G401.6 (cell line): ENCODE data around the gene GABRB3.
"Not testable (repeated sequence)": the region's sequence is repeated elsewhere in the genome, so short reads cannot be mapped to it uniquely, and the experiment has no call there.

Experiments used
- FAIRE-seq: peaks from 2 replicates; lab custom pipeline; 2012; peaks lifted over from hg19 to GRCh38; lab: Jason Lieb, UNC

GABRB3 gene

GRCh38 chr15:26736502-26737248, 36.2 kb downstream of the GABRB3 start:
- FAIRE-seq: no peak

GRCh38 chr15:26731965-26732364, 40.9 kb downstream of the GABRB3 start:
- no peak for FAIRE-seq

GRCh38 chr15:26729581-26729980, 43.3 kb downstream of the GABRB3 start:
- no peak for FAIRE-seq

GRCh38 chr15:26729030-26729429, 43.8 kb downstream of the GABRB3 start:
- no peak for FAIRE-seq

GRCh38 chr15:26724381-26725150, 48.3 kb downstream of the GABRB3 start:
- FAIRE-seq: no peak

DNA sequence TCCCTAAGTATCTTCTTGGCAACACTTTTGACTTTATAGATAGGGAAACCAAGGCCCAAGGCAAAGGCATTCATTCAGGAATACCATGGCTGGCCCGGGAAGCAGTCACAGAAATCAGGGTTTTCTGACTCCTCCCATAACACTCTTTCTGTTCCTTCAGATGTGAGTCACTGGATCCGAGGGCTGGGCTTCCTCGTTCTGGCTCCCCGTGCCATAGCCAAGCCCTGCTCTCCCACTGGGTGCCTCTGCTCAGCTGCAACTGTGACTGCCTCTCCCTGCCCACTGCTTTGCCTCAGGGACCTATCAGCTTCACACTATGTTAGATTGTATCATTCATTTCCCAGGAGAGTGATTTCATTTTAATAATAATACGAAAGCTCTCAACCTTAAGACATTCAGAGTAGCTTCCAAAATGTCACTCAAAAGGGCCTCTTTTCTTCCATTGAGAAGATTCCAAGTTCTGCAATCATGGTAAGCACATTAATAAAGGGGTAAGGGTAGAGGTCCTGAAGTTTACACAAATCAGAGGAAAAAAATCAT, 50.2 kb downstream of the GABRB3 start:
- FAIRE-seq: no peak

DNA sequence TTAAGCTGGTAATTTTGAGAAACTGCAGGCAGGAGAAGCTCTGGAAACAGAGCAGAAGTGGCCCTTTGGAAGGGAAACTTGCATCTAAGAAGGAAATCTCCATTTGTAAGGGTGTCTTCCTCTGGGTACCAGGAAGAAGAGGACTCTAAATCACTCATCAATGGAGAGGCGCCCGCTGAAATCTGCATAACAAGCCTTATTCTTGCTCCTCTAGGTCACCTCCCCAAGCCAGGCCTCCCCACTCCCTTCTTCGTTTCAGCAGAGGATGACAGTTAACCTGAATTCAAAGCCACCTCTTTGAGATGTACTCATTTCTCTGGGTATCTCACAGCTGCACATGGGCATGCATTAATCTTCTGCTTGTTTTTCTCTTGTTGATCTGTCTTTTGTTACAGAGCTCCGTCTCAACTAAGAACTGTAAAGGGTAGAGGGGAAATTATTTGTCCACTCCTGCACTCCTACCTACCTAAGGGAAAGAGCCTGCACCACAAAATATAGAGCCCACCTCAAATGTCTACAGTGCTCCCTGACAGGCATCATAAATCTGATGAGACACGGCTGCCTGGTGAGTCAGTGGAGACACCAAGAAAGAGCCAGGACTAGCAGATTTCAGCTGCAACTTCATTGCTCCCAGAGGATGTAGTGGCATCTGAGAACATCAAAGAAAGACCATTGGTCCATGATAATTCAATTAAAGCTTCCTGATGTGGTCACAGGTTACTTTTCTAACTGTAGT, 51.5 kb downstream of the GABRB3 start:
- FAIRE-seq: no peak

DNA sequence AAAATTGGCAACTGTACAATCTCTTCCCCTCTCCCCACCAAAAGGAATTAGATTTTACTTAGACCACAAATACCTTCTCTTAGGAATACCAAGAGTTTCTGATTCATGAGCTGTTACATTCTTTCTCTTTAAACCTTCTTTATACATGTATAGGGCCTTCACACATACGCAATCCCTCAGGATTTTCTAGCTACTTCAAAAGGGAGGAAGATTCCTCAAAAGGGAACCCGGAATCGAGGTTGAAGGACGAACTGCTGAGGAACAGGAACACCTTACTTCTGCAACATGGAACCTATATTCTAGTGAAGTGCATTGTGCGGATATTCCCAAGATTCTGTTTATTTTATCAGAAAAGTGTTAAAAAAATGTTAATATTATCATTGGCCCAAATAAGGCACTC, 52.3 kb downstream of the GABRB3 start:
- FAIRE-seq: no peak

GRCh38 chr15:26719866-26720265, 53.0 kb downstream of the GABRB3 start:
- FAIRE-seq: not testable (repeated sequence)

GRCh38 chr15:26716069-26716468, 56.8 kb downstream of the GABRB3 start:
- FAIRE-seq: no peak

- FAIRE-seq: no peak
Measured at GRCh38 chr15:26713498-26713897, 59.4 kb downstream of the GABRB3 start.

DNA sequence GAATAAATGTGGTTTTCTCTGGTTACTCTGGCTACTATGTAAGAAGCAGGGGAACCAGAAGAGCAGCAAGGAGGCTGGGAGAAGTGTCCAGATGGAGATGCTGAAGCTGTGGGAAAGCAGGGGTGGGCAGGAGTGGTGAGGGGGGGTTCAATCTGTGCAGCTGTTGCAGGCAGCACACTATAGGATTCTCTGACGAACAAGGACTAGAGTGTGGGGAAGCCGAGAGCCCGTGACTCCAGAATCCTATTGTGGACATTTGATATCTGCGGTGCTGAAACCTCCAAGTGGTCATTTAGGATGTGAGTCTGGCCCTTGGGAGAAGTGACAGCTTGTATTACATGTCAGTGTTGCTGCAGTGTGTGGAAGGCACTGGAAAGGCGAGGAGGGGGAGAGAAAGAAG, 60.5 kb downstream of the GABRB3 start:
- FAIRE-seq: no peak

- no peak for FAIRE-seq
Measured at GRCh38 chr15:26711445-26711844, 61.4 kb downstream of the GABRB3 start.

DNA sequence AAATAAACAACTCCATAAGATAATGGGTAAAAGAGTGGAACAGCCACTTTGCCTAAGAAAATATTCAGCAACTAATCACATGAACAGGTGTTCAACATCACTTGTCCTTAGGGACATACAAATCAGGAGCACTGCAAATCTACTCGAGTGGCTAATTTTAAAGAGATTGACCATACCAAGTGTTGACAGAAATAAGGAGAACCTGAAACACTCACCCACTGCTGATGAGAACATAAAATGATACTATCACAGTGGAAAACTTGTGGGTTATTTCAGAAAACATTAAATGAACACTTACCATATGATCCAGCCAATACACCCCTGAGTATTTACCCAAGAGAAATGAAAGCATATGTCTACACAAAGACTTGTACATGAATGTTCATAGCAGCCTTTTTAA, 70.5 kb downstream of the GABRB3 start:
- FAIRE-seq: no peak

DNA sequence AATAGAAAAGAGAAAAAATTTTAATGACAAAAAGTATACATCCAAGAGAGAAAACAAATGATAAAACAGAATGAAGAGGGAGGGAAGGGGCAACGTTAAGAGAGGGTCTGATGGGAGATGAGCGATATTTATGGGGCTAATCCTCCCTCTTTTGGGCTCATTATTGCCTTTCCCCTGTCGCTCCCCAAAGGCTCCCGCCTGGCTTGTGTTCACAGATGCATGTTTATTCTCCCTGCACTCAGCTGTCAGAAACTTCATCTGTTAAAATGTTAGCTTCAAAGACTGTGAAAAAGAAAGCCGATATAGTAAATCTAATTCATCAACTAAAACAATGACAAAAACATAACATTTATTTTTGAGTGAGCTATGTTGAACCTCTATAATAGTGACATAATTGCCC, 74.3 kb downstream of the GABRB3 start:
- no peak for FAIRE-seq

GRCh38 chr15:26697913-26698312, 75.0 kb downstream of the GABRB3 start:
- no peak for FAIRE-seq

DNA sequence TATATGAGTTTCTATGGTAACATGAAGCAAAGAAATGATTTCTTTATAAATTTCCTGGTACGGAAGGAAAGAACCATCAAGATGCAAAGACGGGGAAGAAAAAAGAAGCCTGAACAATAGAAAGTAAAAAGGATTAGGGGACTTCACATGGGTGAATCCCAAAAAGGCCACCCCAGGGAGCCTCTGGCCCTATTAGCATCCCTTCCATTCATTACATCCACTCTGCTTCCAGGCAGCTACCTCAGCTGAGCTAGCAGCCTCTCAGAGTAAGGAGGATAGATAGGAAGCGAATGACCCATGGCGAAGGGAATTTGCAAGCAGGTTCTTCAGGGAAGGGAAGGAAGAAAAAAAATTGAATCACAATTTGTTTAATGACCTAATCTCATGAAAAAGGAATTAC, 81.6 kb downstream of the GABRB3 start:
- FAIRE-seq: no peak

GRCh38 chr15:26690778-26691177, 82.1 kb downstream of the GABRB3 start:
- no peak for FAIRE-seq

- FAIRE-seq: no peak
Measured at GRCh38 chr15:26689462-26689861, 83.4 kb downstream of the GABRB3 start.

- FAIRE-seq: no peak
Measured at GRCh38 chr15:26686547-26687187, 86.2 kb downstream of the GABRB3 start.

DNA sequence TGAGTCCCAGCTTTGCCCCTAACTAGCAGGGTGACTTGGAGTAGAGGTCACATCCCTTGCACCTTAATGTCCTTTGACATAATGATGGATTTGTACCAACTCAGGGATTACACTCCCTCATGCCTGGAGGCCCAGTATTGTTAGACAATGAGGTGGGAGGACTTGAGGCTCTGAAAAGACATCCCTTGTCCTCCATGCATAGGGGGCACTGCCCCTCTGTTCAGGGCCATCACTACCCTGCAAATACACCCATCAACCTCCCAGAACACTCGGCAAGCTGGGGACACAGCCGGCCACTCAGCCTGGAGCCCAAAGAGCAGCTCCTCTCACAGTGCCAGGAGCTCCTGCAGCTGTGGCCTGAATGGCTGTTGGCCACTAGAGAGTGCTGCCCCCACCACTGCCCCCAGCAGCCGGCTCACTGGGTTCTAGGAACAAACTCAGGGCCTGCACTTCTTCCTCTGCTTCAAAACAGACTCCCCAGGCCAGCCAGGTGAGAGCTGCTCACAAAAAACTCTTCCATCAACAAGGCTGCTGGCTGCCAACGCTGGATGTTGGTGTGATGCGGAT, 90.2 kb downstream of the GABRB3 start:
- no peak for FAIRE-seq

DNA sequence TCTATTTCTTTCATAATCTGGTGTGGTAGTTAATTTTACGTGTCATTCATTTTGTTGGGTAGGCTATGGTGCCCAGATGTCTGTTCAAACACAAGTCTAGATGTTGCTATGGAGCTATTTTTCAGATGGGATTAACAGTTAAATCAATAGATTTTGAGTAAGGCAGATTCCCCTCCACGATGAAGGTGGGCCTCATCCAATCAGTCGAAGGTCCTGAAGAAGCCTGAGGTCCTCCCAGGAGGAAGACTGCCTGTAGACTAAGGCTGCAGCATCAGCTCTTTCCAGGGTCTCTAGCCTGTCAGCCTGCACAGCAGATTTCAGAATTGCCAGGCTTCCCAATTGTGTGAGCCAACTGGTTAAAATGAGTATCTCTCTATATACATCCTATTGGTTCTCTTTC, 92.9 kb downstream of the GABRB3 start:
- no peak for FAIRE-seq
